Effector memory CD8-positive, alpha-beta T cell (primary cell): Measurements from ENCODE around the gene GHRH.

Source experiments
- ATAC-seq: fragments of 150-1000 bp; cut with Tn5 transposase; replicated peaks from 2 replicates; pipeline ENCODE4 v1.10.0; 2021; ENCODE audit warnings: mild to moderate bottlenecking, moderate library complexity
- DNase-seq, 3 experiments: peaks; one replicate each; pipeline ENCODE4 v3.0.0; 2021
- H3K27ac Mint-ChIP-seq, 2 donors: one replicate each; pipeline ENCODE4 v1.8.0; 2022; ENCODE audit warnings: mild to moderate bottlenecking in 2 of 2, mixed read lengths in 2 of 2, moderate library complexity in 2 of 2
- H3K27me3 Mint-ChIP-seq, 2 donors: one replicate each; pipeline ENCODE4 v1.8.0; 2022; ENCODE audit warnings: mixed read lengths in 2 of 2
- H3K36me3 Mint-ChIP-seq: one replicate; pipeline ENCODE4 v1.8.0; 2022; ENCODE audit warnings: mild to moderate bottlenecking, moderate library complexity, mixed read lengths; ENCODE audit not compliant: insufficient read depth
- H3K4me1 Mint-ChIP-seq, 2 donors: one replicate each; pipeline ENCODE4 v1.8.0; 2022; ENCODE audit warnings: low read depth in 2 of 2, mixed read lengths in 2 of 2
- H3K4me3 Mint-ChIP-seq, 2 donors: one replicate each; pipeline ENCODE4 v1.8.0; 2022; ENCODE audit warnings: mild to moderate bottlenecking in 2 of 2, mixed read lengths in 2 of 2, moderate library complexity in 2 of 2
- H3K9me3 Mint-ChIP-seq, 2 donors: one replicate each; pipeline ENCODE4 v1.8.0; 2022; ENCODE audit warnings: mixed read lengths in 2 of 2

The GHRH gene

DNA sequence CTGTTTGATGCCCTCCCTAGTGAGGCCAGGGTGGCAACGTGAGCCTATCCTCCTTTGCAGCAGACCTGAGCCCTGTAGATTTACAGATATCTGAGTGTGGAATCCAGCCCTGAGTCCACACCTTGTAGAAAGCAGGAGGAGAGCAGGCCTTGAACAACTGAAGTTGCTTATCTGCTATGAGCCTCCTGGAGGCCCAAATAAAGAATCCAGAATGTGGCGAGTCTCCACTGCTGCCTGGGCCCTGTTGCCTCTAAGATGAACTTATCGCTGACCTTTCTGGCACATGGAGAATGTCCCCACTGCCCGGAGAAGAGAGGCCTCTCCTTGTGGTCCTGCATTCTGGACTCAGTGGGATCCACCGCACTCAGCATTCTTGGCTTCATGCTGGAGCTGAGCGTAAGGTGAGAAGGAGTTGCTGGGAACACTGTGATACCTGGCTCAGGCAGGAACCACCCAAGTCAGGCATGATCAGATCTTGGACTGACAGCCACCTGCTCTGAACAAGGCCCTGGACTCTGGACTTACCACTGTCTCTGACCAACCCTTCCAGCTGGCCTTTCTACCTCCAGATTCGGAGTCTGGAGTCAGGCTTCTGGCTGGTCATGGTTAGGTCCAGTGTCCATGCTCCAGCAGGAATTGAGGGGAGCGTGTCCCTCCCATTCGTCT lies 22.0 kb upstream of the GHRH start:
- Mint-ChIP-seq H3K9me3 (no peaks in the 10 kb centered on the region), H3K36me3 (peaks cover 3% of the 10 kb centered on the region), H3K27ac (no peak overlapping the region), H3K27me3 (peaks cover 12 to 34% of the 10 kb centered on the region in 2 donors), H3K4me3 (no peak overlapping the region), H3K4me1 (no peaks in the 10 kb centered on the region)
- ATAC-seq (no peak), DNase-seq (no peak)

DNA sequence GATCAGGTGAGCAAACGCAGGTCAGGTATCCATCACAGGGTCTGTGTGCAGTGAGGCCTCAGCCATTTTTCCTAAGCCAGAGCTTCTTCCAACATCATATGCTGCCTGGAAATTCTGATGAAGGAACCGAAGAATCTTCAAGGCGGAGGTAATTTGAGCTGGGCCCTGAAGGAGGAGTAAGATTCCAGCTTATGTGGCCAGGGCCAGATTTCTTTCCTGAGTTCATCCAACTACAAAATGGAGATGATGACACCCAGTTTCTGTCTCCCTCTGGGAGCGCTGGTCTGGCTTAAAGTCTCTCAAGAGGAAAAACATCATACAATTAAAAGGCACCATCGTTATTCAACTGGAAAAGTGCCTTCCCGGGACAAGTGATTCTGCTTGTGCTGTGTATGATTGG lies 20.9 kb upstream of the GHRH start:
- ATAC-seq (no peak), DNase-seq (no peak)
- Mint-ChIP-seq H3K27me3 (peaks cover 12 to 34% of the 10 kb centered on the region in 2 donors), H3K4me1 (no peaks in the 10 kb centered on the region), H3K4me3 (no peak overlapping the region), H3K9me3 (no peaks in the 10 kb centered on the region), H3K36me3 (no peaks in the 10 kb centered on the region), H3K27ac (no peak overlapping the region)

DNA sequence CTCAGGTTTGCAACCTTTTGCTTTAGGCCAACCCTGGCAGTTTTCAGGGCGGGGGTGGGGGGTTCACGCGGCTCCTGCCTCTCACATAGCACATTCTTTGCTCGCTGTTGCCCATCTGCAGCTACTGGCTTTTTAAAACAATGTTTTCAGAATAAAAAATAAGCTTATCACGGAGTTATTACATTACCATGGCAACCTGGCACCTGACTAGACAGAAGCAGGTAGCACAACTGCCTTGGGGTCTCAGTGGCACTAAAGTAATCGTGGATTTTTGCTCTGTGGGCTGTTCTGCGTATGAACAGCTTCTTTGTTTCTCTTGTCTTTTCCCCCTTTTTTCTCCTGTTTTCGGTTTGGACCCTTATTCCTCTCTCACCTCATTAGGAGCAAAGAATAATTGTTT lies 18.8 kb upstream of the GHRH start:
- Mint-ChIP-seq H3K36me3 (no peaks in the 10 kb centered on the region), H3K4me3 (no peak overlapping the region), H3K27me3 (peaks cover 6 to 24% of the 10 kb centered on the region in 2 donors), H3K9me3 (no peaks in the 10 kb centered on the region), H3K4me1 (peaks cover 6 to 9% of the 10 kb centered on the region in 2 donors), H3K27ac (no peak overlapping the region)
- no peak for DNase-seq
- ATAC-seq: no peak

DNA sequence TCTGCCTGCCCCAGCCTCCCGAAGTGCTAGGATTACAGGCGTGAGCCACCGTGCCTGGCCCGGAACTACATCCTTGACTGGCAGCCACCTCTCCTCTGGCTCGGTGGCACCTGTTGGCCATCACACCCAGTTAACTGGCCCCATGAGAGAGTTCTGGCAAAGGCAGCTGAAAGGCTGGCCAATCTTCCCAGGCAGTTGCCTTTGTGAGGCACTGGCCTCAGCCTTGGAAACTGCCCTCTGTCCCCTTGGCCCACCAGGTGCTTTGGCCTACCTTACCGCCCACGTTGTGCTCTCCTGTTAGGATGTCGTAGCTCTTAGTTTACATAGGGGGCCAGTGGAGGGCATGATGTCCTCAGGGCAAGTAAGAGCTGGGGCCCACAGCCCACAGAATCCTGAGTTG lies 18.2 kb upstream of the GHRH start:
- Mint-ChIP-seq H3K36me3 (no peaks in the 10 kb centered on the region), H3K4me3 (no peak overlapping the region), H3K27ac (no peak overlapping the region), H3K4me1 (peaks cover 6 to 9% of the 10 kb centered on the region in 2 donors), H3K27me3 (peaks cover 3 to 24% of the 10 kb centered on the region in 2 donors), H3K9me3 (no peaks in the 10 kb centered on the region)
- DNase-seq: no peak
- no peak for ATAC-seq

DNA sequence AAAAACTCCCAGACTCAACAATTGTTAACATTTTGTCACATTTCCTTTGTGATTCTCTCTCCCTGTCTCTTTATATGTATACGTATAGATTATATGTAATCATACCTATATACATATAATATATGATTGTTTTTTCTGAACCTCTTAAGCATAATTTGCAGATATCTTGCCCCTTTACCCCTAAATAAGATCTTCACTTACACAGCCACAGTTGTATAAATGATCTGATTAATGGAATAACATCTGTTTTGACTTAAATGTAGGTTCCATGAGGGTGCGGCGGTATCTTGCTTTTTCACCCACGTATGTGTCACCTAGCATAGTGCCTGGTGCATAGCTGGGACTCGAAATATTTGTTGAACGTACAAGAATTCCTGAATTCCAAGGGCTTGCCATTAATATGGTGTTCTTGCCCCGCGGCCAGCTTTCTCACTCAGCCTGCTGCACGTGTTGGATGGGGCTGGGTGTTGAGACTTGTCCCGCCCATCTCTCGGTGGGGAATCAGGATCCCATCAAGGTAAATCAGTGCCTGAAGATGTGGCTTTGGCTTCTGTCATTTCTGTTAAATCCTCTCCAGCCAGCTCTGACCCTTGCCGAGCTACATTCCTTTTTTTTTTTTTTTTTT lies 17.5 kb upstream of the GHRH start:
- Mint-ChIP-seq H3K4me1 (peaks cover 6 to 9% of the 10 kb centered on the region in 2 donors), H3K36me3 (no peaks in the 10 kb centered on the region), H3K27me3 (peaks cover 0 to 24% of the 10 kb centered on the region in 2 donors), H3K4me3 (no peak overlapping the region), H3K27ac (no peak overlapping the region), H3K9me3 (no peaks in the 10 kb centered on the region)
- no peak for DNase-seq
- no peak for ATAC-seq

DNA sequence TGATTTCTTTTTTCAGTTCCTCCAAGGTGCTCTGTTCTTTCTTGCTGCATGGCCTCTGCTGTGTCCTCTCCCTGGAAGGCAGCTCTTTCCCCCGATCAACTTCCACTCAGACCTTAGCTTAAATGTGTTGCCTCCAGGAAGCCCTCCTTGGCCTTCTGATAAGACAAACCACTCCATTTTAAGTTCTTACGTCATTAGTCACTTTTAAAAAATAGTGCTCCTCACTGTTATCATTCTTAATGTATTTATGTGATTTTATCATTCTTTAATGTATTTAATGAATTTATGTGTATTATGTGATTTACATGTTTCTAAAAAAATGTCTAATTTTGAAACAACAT lies 15.6 kb upstream of the GHRH start:
- Mint-ChIP-seq H3K4me3 (no peak overlapping the region), H3K27me3 (peaks cover 0 to 17% of the 10 kb centered on the region in 2 donors), H3K36me3 (no peaks in the 10 kb centered on the region), H3K27ac (no peak overlapping the region), H3K9me3 (no peaks in the 10 kb centered on the region), H3K4me1 (peaks cover 6 to 9% of the 10 kb centered on the region in 2 donors)
- ATAC-seq: no peak
- no peak for DNase-seq

DNA sequence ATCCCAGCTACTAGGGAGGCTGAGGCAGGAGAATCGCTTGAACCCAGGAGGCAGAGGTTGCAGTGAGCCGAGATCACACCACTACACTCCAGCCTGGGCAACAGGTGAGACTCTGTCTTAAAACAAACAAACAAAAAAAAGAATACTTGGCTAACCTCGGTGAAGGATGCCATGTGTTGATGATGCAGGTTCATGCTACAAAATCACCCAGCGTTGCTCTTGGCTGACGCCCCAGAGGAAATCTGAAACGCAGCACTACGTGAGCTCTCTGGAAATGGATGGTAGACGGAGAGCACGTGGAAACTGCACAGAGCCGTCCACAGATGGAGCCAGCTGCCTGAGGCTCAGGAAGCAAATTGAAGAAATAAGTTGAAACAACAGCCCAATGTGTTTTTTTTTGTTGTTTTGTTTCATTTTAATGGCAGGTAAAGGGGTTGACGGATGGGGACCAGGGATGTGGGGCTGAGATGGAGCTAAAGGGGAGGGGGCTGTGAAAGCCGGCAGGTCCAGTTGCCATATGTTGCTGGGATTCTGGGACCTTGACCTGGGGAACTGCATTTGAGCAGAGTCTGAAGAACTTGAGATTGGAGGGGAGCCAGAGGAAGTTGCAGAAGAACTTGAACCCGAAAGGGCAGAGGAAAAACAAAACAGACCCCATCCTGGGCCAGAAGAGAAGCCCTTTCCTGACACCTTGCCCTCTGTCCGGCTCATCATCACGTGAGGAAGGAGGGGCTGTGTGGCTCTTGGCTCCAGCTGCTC lies 15.1 kb upstream of the GHRH start:
- peak; percentile 52 for ATAC-seq
- Mint-ChIP-seq H3K36me3 (no peaks in the 10 kb centered on the region), H3K4me3 (peak overlapping the region; percentile 32 to 36), H3K4me1 (peaks cover 6 to 9% of the 10 kb centered on the region in 2 donors), H3K27me3 (peaks cover 0 to 12% of the 10 kb centered on the region in 2 donors), H3K9me3 (no peaks in the 10 kb centered on the region), H3K27ac (peak overlapping the region in 1 of 2 donors; percentile 10)
- no peak for DNase-seq

DNA sequence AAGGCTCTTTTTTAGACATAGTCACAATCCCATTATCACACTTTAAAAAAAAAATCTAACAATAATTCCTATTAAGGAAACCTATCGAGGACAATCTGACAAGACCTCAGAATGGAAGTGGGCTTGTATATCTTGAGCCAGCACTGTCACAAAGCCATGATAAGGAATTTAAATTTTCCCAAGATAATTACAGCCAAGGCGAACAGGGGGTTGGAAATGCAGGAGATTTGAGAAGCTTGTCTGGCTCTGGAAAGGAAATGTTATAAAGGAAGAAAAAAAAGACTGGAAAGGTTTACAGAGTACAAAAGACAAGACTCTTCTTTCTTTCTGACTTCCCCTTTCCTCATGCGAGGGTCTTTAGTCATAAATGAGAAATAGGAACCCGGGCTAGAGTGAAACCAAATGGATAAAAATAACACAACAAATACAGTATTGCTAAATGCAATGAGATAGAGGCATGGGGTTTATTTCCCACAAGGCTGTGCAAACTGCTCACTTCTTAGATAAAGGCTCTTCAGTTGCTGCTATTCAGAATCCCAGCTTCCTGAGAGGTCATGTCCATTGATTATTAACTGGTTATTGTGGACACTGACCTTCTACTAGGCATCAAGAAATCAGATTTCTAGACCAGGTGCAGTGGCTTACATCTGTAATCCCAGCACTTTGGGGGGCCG lies 13.4 kb upstream of the GHRH start:
- Mint-ChIP-seq H3K9me3 (no peaks in the 10 kb centered on the region), H3K27me3 (peaks cover 0 to 1% of the 10 kb centered on the region in 2 donors), H3K4me1 (peaks cover 6 to 9% of the 10 kb centered on the region in 2 donors), H3K27ac (no peak overlapping the region), H3K4me3 (no peak overlapping the region), H3K36me3 (no peaks in the 10 kb centered on the region)
- ATAC-seq (no peak), DNase-seq (no peak)

DNA sequence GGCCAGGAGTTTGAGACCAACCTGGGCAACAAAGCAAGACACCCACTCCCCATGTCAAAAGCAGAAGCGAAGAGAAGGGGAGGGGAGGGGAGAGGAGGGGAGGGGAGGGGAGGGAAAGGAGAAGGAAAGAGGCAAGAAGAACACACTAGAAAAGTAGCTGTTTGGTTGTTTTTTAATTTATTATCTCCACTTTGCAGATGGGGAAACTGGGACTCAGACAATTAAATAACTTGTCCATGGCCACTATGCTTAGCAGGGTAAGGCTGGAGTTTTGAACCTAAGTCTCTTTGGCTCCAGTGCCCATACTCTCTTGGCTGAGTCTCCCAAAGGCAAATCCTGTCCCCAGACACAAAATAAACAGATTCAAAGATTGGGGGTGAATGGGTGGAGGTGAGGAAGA lies 12.4 kb upstream of the GHRH start:
- no peaks in the 10 kb centered on the region for H3K27me3 Mint-ChIP-seq
- DNase-seq: no peak
- no peaks in the 10 kb centered on the region for H3K9me3 Mint-ChIP-seq
- H3K27ac Mint-ChIP-seq: no peak overlapping the region
- ATAC-seq: no peak
- no peaks in the 10 kb centered on the region for H3K36me3 Mint-ChIP-seq
- H3K4me1 Mint-ChIP-seq: peaks cover 6 to 9% of the 10 kb centered on the region in 2 donors
- H3K4me3 Mint-ChIP-seq: no peak overlapping the region

DNA sequence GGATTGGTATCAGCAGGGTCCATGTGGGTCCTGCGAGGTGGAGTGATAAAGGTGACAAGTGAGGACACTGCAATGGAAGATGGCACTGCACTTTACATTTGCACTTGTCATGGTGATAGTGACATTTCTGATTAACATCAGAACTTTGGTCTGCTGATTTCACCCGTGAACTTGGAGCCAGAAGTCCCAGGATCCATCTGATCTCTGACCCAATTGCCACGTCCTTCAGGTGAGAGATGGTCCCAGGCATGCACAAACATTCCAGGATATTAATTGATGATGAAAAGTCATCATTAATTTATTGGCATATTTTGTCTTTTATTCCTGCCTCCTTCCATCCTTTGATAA lies 9.8 kb upstream of the GHRH start:
- no peaks in the 10 kb centered on the region for H3K4me1 Mint-ChIP-seq
- H3K36me3 Mint-ChIP-seq: no peaks in the 10 kb centered on the region
- peaks cover 0 to 8% of the 10 kb centered on the region in 2 donors for H3K27me3 Mint-ChIP-seq
- no peaks in the 10 kb centered on the region for H3K9me3 Mint-ChIP-seq
- ATAC-seq (no peak), DNase-seq (no peak)
- H3K27ac Mint-ChIP-seq: no peak overlapping the region
- no peak overlapping the region for H3K4me3 Mint-ChIP-seq

DNA sequence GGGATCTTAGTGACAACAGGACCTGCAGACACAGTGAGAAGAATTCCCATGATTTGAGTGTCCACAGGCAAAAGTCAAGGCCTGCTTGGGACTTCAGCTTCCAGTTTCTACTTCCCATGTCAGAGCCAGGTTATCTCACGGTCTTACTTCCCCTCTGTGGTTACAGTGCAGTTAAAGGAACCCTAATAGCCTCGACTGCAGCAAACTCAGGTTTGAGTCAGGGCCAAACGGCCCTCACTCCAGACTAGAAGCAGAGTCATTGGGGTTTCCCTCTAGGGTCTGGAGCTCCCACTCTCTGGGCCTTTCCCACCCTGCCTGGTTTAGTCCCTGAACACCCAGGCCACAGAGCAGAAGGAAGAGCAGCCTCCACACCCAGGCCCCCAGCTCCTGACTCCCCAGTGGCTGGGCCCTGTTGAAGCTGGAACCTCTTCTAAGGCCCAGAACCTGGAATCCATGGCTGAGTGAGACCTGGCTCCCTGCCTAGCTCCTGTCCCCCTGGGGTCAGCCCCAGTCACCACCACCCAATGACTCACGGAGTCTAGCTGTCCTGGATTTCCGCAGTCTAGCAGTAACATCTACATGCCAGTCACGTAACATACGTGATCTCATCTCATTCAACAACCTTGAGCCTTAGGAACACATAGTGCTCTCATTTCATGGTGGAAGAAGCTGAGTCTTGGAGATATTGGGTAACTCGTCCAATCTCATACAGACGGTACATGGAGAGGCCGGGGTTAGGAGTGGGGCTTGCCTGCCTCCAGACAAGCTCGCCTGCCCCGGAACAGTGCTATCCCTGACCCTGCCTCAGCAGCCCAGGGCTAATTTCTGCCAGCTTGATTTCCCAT lies 9.2 kb upstream of the GHRH start:
- H3K27me3 Mint-ChIP-seq: peaks cover 0 to 8% of the 10 kb centered on the region in 2 donors
- H3K4me3 Mint-ChIP-seq: no peak overlapping the region
- H3K27ac Mint-ChIP-seq: no peak overlapping the region
- H3K9me3 Mint-ChIP-seq: no peaks in the 10 kb centered on the region
- no peaks in the 10 kb centered on the region for H3K36me3 Mint-ChIP-seq
- H3K4me1 Mint-ChIP-seq: no peaks in the 10 kb centered on the region
- DNase-seq: no peak
- peak; percentile 45 for ATAC-seq

DNA sequence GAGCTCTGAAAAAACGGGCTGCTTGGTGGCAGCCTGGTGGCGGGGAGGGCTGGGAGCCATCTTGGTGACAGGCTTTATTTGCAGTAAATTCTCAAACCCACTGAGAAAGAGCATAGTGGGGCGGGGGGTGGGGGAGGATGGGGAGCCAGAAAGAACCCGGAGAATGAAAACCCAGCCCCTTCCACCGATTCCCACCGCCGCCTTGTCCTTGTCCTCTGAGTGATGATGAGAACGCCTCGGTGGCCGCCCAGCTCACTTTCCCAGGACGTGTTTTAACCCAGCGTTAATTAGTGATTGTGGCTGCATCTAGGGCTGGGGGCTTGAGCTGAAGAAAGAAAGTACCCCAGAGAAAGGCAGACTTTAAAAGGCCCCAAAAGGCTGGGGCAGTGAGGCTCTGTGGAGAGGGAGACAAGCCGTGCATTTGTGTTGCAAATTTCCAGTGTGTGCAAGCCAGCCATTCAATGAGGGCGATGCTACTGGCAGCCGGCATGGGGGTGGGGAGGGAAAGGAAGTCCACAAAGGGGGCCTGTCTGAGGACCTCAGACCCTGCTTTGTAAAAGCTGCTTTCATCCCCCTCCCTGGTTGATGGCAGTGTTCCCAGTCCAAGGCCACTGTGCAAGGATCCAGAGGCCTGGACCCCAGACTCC lies 6.2 kb upstream of the GHRH start:
- no peaks in the 10 kb centered on the region for H3K4me1 Mint-ChIP-seq
- H3K27ac Mint-ChIP-seq: no peak overlapping the region
- peaks cover 1 to 8% of the 10 kb centered on the region in 2 donors for H3K27me3 Mint-ChIP-seq
- no peaks in the 10 kb centered on the region for H3K36me3 Mint-ChIP-seq
- DNase-seq (no peak), ATAC-seq (no peak)
- H3K9me3 Mint-ChIP-seq: no peaks in the 10 kb centered on the region
- H3K4me3 Mint-ChIP-seq: no peak overlapping the region
